GM18951 (cell line): Measurements from ENCODE around the gene DOCK1.

Experiments
- POLR2A ChIP-seq: IDR thresholded peaks from 4 replicates; pipeline ENCODE4 v1.6.1; 2011; ENCODE audit warnings: mild to moderate bottlenecking; ENCODE audit not compliant: insufficient read length, insufficient read depth; ENCODE audit errors: extremely low read depth
- in situ Hi-C: fragments of 300-500 bp; cut with MboI; formaldehyde crosslinking; loops from one replicate; pipeline ENCODE4 v1.12.0; 2022; ENCODE audit warnings: low sequenced_read_pairs, mixed read lengths, inconsistent platforms; ENCODE audit not compliant: unreplicated experiment

The DOCK1 gene

DNA sequence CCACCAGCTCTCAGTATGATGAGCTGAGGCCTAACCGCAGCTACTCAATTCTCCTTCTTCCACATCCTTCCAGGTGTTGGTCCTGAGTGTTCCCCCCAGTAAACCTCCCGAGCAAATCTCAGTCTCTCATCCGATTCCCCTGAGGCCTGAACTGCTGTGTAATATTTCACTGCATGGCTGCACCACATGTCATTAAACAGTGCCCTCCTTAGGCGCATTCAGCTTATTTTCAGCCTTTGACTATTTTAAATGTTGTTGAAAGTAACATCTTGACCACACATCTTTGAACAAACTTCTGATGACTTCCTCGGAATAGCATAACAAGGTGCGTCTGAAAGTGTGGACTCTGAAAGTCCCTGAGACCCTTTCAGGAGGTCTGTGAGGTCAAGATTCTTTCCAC is 581.1 kb downstream of the DOCK1 start:
- no peak for TF ChIP-seq POLR2A
- in situ Hi-C loops, result no loop called here

- in situ Hi-C loops, result no loop called here
- no peak for TF ChIP-seq POLR2A
These were observed 587.5 kb downstream of the DOCK1 start for GRCh38 chr10:127492607-127493250.

DNA sequence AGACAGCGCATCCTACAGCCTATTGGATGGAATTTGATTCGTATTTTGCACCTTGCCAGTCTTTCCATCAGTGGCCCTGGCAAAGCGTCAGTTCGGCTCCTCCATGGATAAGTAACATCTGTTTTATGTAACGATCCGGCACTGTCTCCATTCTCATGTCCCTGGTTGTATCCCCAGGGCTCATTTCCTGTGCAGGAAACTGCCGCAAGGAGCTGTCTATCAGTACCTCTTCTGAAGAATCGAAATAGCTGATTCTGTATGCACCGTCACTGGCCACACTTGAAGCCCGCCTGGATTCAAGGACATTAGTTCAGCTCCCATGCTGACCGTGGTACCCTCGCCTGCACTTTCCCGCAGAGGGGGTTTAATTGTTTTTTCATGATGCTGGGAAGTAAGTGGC is 590.8 kb downstream of the DOCK1 start:
- no peak for TF ChIP-seq POLR2A

DNA sequence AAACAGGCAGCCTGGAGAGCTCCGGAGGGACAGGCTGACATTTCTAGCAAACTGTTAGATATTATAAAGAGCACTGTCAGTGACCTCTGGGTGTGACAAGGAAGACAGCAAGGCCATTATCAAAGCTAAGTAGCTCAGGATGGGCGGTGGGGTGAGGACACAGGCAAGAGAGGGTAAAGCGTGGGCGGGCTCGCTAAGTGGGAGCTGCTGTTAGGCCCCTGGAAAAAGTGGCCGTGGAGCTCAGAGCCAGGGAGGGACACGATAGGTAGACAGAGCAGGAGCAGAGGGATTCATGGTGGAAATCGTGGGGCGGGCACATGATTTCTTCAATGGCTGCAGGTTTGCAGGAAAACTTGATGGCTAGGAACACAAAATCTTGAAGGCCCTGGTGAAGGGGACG is 592.5 kb downstream of the DOCK1 start:
- no peak for TF ChIP-seq POLR2A
- in situ Hi-C loops, result no loop called here

More for the DNA sequence above, 590.8 kb downstream of the DOCK1 start:
- in situ Hi-C loops, result no loop called here

GRCh38 chr10:127498087-127498486 is 592.9 kb downstream of the DOCK1 start:
- TF ChIP-seq POLR2A, result no peak
- in situ Hi-C loops, result no loop called here

GRCh38 chr10:127500127-127500526 is 594.9 kb downstream of the DOCK1 start:
- TF ChIP-seq POLR2A, result no peak
- in situ Hi-C loops, result no loop called here
